Muscle layer of duodenum (tissue), 2 donors: ENCODE results near the gene IQGAP3.
"Not testable (repeated sequence)": the region's sequence is repeated elsewhere in the genome, so short reads cannot be mapped to it uniquely, and the experiment has no call there.

Experiments
- H3K27ac ChIP-seq: one replicate; pipeline ENCODE4 v1.7.0; 2013; ENCODE audit warnings: mild to moderate bottlenecking, low read length
- H3K27me3 ChIP-seq: one replicate; pipeline ENCODE4 v1.7.0; 2013; ENCODE audit warnings: low read depth, mild to moderate bottlenecking, control low read depth, low read length
- H3K36me3 ChIP-seq, 2 donors: one replicate each; pipeline ENCODE4 v1.7.0; 2013; ENCODE audit warnings: low read length in 2 of 2, control low read depth in 1 of 2, mild to moderate bottlenecking in 1 of 2; ENCODE audit not compliant: insufficient read depth in 2 of 2, control insufficient read depth in 1 of 2
- H3K4me1 ChIP-seq, 2 donors: one replicate each; pipeline ENCODE4 v1.7.0; 2013; ENCODE audit warnings: low read length in 2 of 2, mild to moderate bottlenecking in 2 of 2, control low read depth in 1 of 2, moderate library complexity in 1 of 2; ENCODE audit not compliant: insufficient read depth in 2 of 2, control insufficient read depth in 1 of 2
- H3K4me3 ChIP-seq, 2 donors: one replicate each; pipeline ENCODE4 v1.7.0; 2013; ENCODE audit warnings: low read length in 2 of 2, low read depth in 1 of 2, mild to moderate bottlenecking in 1 of 2
- H3K9me3 ChIP-seq, 2 donors: one replicate each; pipeline ENCODE4 v1.7.0; 2013; ENCODE audit warnings: low read length in 2 of 2, control low read depth in 1 of 2, mild to moderate bottlenecking in 1 of 2; ENCODE audit not compliant: control insufficient read depth in 1 of 2
- donor health status: healthy.

IQGAP3 gene

DNA sequence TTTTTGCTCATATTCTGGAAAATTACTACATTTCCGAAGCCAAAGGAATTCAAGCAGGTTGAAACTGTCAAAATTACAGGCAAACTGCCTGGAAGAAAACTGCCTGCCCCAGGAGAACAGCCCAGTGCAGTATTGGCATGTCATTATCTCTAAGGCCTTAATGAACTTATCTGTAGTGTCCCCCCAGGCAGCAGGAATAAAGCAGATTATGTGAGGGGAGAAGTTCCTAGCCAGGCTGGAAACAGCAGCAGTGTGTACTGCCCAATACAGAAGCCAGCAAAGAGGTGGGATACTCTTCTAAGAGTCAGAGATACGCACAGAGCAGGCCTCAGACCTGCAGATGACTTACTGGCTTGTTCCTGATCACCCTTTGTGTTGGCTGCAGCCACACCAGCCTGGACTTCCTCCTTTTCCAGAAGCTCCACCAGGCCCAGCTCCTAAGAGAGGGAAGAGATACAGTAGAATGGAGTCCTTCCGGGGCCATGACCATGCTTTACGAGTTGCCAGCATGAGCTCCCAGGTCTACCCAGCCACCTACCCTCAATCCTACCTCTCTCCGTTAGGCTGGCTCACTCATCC, 11.7 kb downstream of the IQGAP3 start:
- peaks cover 0 to 4% of the 10 kb centered on the region in 2 donors for H3K4me1 ChIP-seq
- H3K36me3 ChIP-seq = no peaks in the 10 kb centered on the region
- H3K9me3 ChIP-seq = no peaks in the 10 kb centered on the region
- no peak overlapping the region for H3K4me3 ChIP-seq
- H3K27me3 ChIP-seq = no peaks in the 10 kb centered on the region
- H3K27ac ChIP-seq = no peak overlapping the region

DNA sequence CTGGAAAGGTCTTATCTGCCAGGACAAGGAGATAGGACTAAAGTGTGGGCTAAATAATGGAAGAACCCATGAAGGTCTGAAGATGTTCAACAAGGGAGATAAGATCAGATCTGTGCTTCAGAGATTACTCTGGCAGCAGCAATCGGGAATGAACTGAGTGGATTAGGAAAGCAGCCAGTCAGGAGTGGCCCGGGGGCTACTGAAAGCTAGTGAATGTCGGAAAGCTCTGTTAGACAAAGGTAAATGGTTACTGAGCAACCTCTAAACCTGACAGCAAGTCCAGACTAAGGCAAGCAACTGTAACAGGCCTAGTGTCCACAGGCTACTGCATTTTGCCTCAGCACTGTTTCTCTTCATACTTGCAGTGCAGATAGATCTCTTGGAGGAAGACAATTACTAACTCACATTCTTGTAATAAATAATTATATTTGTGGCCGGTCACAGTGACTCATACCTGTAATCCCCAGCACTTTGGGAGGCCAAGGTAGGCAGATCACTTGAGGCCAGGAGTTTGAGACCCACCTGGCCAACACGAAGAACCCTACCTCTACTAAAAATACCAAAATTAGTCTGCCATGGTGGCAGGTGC, 12.5 kb downstream of the IQGAP3 start:
- Histone ChIP-seq H3K27ac (no peak overlapping the region), H3K4me1 (peaks cover 0 to 4% of the 10 kb centered on the region in 2 donors), H3K4me3 (no peak overlapping the region), H3K27me3 (no peaks in the 10 kb centered on the region), H3K9me3 (no peaks in the 10 kb centered on the region), H3K36me3 (no peaks in the 10 kb centered on the region)

DNA sequence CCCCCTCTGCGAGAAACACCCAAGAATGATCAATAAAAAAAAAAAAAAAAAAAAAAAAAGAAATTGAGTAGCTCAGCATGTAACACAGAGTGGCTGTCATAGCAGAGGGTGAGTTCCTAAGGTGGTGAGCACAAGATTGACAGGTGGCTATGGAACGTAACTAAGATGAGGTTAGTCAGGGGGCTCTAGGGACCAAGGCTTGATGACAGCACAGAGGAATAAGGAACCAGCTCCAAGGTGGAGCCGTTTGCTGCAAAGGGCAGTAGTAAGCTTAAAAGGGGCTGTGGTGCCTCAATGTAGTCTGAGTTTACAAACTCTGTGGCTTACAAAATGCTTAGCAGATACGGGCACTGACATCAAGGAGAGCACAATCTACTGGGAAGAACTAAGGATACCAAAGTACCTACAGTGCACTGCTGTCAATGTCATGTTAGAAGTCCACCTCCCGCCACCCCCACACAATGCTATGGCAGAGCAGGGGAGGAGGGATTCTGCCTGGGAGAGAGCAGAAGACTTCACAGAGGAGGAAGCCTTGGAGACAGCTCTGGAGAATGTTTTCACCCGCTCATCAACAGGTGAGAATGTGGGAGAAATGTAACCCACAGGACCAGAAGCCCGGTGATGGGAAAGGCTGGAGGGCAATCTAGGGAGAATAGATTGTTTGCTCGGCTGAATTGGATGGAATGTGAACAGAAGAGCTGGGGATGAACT, 13.1 kb downstream of the IQGAP3 start:
- no peaks in the 10 kb centered on the region for H3K36me3 ChIP-seq
- H3K4me3 ChIP-seq = no peak overlapping the region
- H3K4me1 ChIP-seq = peaks cover 0 to 4% of the 10 kb centered on the region in 2 donors
- no peak overlapping the region for H3K27ac ChIP-seq
- H3K27me3 ChIP-seq = no peaks in the 10 kb centered on the region
- no peaks in the 10 kb centered on the region for H3K9me3 ChIP-seq

DNA sequence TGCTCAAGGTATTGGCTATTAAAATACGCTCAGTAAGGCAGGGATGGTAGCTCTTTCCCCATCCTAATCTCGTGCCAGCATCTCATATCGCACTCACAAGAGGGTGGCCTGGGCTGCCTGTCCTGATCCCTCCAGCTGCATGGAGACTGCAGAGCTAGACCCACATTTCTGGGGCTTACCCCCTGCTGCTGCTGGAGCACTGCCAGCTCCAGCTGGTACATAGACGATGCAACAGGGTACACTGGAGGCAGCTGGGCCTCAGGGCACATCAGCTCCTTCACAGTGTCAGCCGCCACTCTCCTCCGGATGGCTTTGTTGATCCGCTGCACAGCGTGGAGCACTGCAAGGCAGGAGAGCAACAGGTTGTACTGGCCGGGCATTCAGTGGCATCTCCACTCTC, 16.0 kb downstream of the IQGAP3 start:
- no peaks in the 10 kb centered on the region for H3K36me3 ChIP-seq
- H3K9me3 ChIP-seq = no peaks in the 10 kb centered on the region
- no peak overlapping the region for H3K4me3 ChIP-seq
- peaks cover 0 to 4% of the 10 kb centered on the region in 2 donors for H3K4me1 ChIP-seq
- H3K27ac ChIP-seq = no peak overlapping the region
- no peaks in the 10 kb centered on the region for H3K27me3 ChIP-seq

DNA sequence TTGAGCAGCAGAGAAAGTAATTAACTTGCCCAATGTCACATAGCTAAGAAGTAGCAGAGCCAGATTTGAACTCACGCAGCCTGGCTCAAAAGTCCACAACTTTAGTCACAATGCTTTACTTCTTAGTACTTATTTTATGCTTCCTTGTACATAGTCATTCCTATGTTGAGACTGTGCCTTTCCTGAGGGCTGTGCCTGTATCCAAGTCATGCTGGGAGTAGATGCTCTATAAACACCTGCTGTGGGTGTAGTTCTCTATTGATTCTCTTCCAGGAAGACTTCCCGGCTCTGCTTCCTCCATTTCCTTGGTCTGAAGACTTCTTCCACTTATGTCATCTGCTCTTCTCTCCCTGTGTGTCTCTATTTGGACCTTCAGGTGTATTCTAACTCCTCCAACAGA, 16.6 kb downstream of the IQGAP3 start:
- Histone ChIP-seq H3K27me3 (no peaks in the 10 kb centered on the region), H3K9me3 (no peaks in the 10 kb centered on the region), H3K4me3 (no peak overlapping the region), H3K4me1 (peaks cover 0 to 1% of the 10 kb centered on the region in 2 donors), H3K27ac (no peak overlapping the region), H3K36me3 (no peaks in the 10 kb centered on the region)

DNA sequence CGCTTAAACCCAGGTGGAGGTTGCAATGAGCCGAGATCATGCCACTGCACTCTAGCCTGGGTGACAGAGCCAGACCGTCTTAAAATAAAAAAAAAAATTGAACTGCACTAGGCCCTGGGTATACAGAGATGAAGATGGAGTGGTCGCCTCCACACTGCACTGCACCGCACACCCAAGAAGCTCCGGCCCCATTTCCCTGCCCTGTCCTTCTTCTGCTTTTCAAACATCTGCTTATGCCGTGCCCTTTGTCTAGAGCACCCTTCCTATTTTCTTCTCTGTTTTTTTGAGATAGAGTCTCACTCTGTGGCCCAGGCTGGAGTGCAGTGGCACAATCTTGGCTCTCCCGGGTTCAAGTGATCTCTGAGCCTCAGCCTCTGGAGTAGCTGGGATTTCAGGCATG, 17.4 kb downstream of the IQGAP3 start:
- no peaks in the 10 kb centered on the region for H3K9me3 ChIP-seq
- H3K4me3 ChIP-seq = no peak overlapping the region
- H3K36me3 ChIP-seq = no peaks in the 10 kb centered on the region
- H3K27ac ChIP-seq = no peak overlapping the region
- no peaks in the 10 kb centered on the region for H3K27me3 ChIP-seq
- H3K4me1 ChIP-seq = no peaks in the 10 kb centered on the region

DNA sequence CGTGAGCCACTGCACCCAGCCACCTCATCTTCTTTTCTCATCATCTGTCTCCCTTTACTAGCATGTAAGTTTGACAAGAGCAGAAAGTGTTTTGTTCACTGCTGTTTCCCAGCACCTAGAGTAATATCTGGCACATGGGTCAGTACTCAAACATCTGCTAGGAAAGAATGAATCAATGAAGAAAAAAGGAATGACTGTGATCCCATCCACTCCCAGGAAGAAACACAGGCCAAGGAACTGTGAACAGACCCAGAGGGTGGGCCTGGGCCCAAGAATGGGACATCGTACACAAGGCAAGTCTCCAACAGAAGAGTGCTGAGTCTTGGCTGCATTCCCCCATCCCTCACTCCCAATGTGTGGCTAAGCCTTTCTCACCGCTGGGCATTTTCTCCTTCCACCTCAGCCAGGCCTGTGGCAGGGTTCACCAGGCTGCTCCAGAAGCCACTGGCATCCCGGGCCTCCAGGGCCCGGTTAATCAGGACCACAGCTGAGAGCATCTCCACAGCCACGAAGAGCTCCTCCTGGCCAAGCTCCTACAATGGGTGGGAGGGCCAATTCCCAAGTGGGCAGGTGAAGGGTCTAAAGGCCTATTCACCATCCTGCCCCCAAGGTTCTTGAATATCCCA, 18.4 kb downstream of the IQGAP3 start:
- H3K9me3 ChIP-seq = no peaks in the 10 kb centered on the region
- H3K4me3 ChIP-seq = no peak overlapping the region
- no peak overlapping the region for H3K27ac ChIP-seq
- no peaks in the 10 kb centered on the region for H3K27me3 ChIP-seq
- no peaks in the 10 kb centered on the region for H3K36me3 ChIP-seq
- H3K4me1 ChIP-seq = no peaks in the 10 kb centered on the region

DNA sequence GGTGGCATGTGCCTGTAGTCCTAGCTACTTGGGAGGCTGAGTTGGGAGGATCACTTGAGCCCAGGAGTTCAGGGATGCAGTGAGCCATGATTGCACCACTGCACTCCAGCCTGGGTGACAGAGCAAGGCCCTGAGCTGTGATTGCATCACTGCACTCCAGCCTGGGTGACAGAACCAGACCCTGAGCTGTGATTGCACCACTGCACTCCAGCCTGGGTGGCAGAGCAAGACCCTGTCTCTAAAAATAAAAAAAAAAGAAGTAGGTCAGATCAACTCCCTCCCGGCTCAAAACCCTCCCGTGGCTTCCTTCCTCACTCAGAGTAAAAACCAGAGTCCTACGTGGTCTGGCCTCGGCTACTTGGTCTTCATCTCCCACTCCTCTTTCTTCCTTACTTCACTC, 19.4 kb downstream of the IQGAP3 start:
- H3K27ac ChIP-seq, H3K36me3 ChIP-seq, H3K4me1 ChIP-seq, H3K9me3 ChIP-seq, H3K27me3 ChIP-seq, H3K4me3 ChIP-seq: not testable (repeated sequence)

DNA sequence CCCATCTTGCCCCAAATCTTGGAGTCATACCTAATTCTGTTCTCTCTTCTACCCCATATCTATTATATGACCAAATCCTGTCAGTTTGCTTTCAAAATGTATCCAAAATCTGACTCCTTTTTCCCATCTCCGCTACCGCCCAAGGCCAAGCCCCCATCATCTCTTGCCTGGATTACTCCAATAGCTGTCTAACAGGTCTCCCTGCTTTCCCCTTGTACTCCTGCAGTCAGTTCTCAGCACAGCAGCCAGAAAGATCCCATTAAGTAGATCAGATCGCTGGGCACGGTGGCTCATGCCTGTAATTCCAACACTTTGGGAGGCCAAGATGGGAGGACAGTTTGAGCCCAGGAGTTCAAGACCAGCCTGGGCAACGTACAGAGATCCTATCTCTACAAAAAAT, 19.8 kb downstream of the IQGAP3 start:
- Histone ChIP-seq H3K9me3 (no peaks in the 10 kb centered on the region), H3K27me3 (no peaks in the 10 kb centered on the region), H3K4me3 (no peak overlapping the region), H3K4me1 (no peaks in the 10 kb centered on the region), H3K36me3 (no peaks in the 10 kb centered on the region), H3K27ac (no peak overlapping the region)

DNA sequence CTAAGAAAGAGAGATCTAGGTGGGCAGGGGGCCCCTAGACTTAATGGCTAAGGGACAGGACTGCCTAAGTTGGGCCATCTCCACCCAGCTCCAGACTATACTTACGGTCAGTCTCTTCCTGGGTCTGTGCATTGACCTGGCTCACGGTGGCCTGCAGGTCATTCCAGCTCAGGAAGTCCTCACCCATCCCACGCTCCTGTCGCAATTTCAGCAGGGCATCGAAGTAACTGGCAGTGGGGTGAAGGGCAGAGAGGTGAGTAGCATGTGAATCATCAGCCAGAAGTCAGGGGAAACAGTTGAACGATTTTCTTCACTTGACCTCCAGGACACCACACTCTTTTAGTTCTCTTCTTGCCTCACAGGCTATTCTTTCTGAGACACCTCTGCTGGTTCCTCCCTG, 20.5 kb downstream of the IQGAP3 start:
- no peaks in the 10 kb centered on the region for H3K36me3 ChIP-seq
- H3K27ac ChIP-seq = no peak overlapping the region
- no peaks in the 10 kb centered on the region for H3K27me3 ChIP-seq
- H3K4me3 ChIP-seq = no peak overlapping the region
- no peaks in the 10 kb centered on the region for H3K4me1 ChIP-seq
- H3K9me3 ChIP-seq = no peaks in the 10 kb centered on the region

DNA sequence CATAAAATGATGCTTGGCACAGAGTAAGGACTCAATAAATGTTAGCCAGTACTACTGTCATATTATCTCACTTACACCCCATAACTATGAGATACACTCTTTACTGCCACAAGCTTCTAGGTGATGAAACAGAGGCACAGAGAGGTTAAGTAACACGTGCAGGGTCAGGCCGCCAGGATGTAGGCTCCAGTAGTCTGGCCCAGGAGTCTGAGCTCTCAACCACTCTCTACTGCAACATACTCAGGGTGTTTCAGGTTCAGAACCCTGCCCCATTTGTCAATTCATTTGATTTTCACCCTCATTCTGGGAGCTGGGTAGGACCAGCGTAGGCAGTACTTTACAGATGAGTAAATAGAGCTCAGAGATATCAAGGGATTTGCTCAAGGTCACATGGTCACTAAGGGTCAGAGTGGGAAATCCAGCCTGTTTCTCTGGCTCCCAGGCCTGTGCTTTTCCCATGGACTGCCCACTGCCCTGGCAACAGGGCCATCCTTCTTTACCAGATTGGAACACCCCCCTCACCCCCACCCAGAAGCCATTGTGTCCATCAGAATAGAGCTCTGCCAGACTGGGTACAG, 21.2 kb downstream of the IQGAP3 start:
- Histone ChIP-seq H3K36me3 (no peaks in the 10 kb centered on the region), H3K9me3 (no peaks in the 10 kb centered on the region), H3K4me1 (no peaks in the 10 kb centered on the region), H3K4me3 (no peak overlapping the region), H3K27ac (no peak overlapping the region), H3K27me3 (no peaks in the 10 kb centered on the region)
